NT2/D1 (cell line): ENCODE data around the gene EXPH5.

Experiments used
- SUZ12 ChIP-seq: IDR thresholded peaks from 2 replicates; pipeline ENCODE4 v1.6.1; 2011; ENCODE audit not compliant: insufficient read length, insufficient read depth; ENCODE audit errors: extremely low read depth
- ZNF274 ChIP-seq: IDR thresholded peaks from 2 replicates; pipeline ENCODE4 v1.6.1; 2011; ENCODE audit warnings: mild to moderate bottlenecking, low read depth, low read length

GRCh38 chr11:108486828-108487227 is 106.7 kb downstream of the EXPH5 start:
- TF ChIP-seq SUZ12 (no peak), ZNF274 (no peak)
